Measurements from ENCODE around the gene LRRC1. TPM values are rescaled to one million over a fixed set of nuclear protein-coding genes. Genes with fewer than 3 reads are reported as not detected.

Gene LRRC1
- total and polyA plus RNA-seq, 2 of the 8 experiments (the other 6 are each of a cell fraction or from before 2014, with no cell fraction given), result 6.7 to 15.9 TPM

DNA sequence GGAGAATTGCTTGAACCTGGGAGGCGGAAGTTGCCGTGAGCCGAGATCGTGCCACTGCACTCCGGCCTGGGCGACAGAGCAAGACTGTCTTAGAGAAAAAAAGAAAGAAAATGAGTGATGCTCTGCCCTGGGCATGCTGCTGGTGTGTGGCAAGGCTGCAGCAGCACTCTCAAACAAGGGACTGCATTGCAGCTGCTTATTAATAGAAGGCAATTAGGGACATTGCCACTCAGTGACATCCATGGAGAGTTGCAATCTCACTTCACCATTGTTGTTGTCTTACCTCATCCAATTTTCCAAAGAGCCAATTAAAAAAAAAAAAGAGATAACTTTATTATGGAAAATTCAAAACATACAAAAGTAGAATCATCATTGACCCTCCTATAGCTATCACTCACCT, 131.1 kb downstream of the LRRC1 start:
- Histone ChIP-seq H3K4me2 (ENCODE audit: insufficient read depth in 1 of 2, low read depth in 2 of 2, low read length in 2 of 2) (no peak overlapping the region), H3K4me1 (replicated peaks in 1 of 4; ENCODE audit: control insufficient read depth in 3 of 4, insufficient read depth in 4 of 4, low read length in 3 of 4) (peaks cover 0 to 8% (median 2%) of the 10 kb centered on the region in 4 experiments; a peak in 3 of 7 replicates), H4K8ac (ENCODE audit: extremely low read depth, insufficient read depth, low read length) (no peak overlapping the region), H3K36me3 (ENCODE audit: control insufficient read depth in 2 of 4, insufficient read depth in 4 of 4, low read length in 3 of 4) (no peaks in the 10 kb centered on the region; a peak in 1 of 8 replicates), H3K27me3 (replicated peaks in 1 of 4; ENCODE audit: control insufficient read depth in 3 of 4, extremely low read depth in 1 of 4, insufficient read depth in 3 of 4, low read length in 3 of 4) (no peaks in the 10 kb centered on the region), H4K20me1 (replicated peaks in 1 of 2; ENCODE audit: control insufficient read depth in 1 of 2, insufficient read depth in 2 of 2, low read length in 2 of 2) (no peaks in the 10 kb centered on the region), H2BK20ac (ENCODE audit: low read length) (no peak overlapping the region), H3K23me2 (ENCODE audit: low read depth, low read length) (no peaks in the 10 kb centered on the region), H4K91ac (replicated peaks; ENCODE audit: insufficient read length, low read length) (no peak overlapping the region), H3K56ac (replicated peaks; ENCODE audit: insufficient read length, low read depth, low read length) (no peak overlapping the region), H3K79me2 (ENCODE audit: control insufficient read depth in 1 of 2, insufficient read depth in 2 of 2, low read length in 2 of 2) (no peaks in the 10 kb centered on the region), H3K27ac (ENCODE audit: low read depth, low read length) (no peak overlapping the region), H3K9me3 (ENCODE audit: insufficient read depth in 2 of 2, low read depth in 1 of 2, low read length in 1 of 2) (peaks cover 3 to 8% of the 10 kb centered on the region in 2 experiments; a peak in 2 of 4 replicates), H2BK12ac (ENCODE audit: low read depth, low read length) (no peak overlapping the region), H3K9ac (replicated peaks in 1 of 4; ENCODE audit: extremely low read depth in 1 of 4, low read depth in 3 of 4, low read length in 3 of 4) (no peak overlapping the region), H3K79me1 (ENCODE audit: low read depth, low read length) (no peaks in the 10 kb centered on the region), H4K5ac (ENCODE audit: insufficient read length, low read depth, low read length) (no peak overlapping the region), H3K18ac (ENCODE audit: extremely low read depth, low read length) (no peak overlapping the region), H3K4ac (replicated peaks; ENCODE audit: insufficient read length, low read depth, low read length) (no peak overlapping the region), H2BK120ac (replicated peaks; ENCODE audit: low read depth, low read length) (no peak overlapping the region), H3K23ac (ENCODE audit: insufficient read length) (no peak overlapping the region), H2AFZ (ENCODE audit: low read length) (no peak overlapping the region), H2BK5ac (ENCODE audit: low read depth, low read length) (no peak overlapping the region), H2BK15ac (ENCODE audit: low read length) (no peak overlapping the region), H3K4me3 (ENCODE audit: extremely low read depth in 1 of 4, insufficient read depth in 2 of 4, low read depth in 3 of 4, low read length in 4 of 4) (no peak overlapping the region), H3K14ac (ENCODE audit: insufficient read length) (no peak overlapping the region), H2AK5ac (ENCODE audit: low read depth, low read length) (no peak overlapping the region)
- 88% methylated on average over 4 of the region's 6 CpGs; no CpG with 5 or more reads in 1 of the 2 experiments for WGBS, 2 experiments (ENCODE audit: extremely low coverage in 1 of 2, insufficient coverage in 1 of 2, insufficient read length in 1 of 2, insufficient replicate concordance in 2 of 2, low coverage in 1 of 2, low lambda C conversion rate in 2 of 2, missing lambda C conversion rate in 1 of 2)
- CTCF ChIA-PET (ENCODE audit: partially characterized antibody), result interaction anchor here (1.2 kb wide), 1 partner anchor 30 kb away, joined by 7 read pairs; no protein-coding TSS in a partner anchor
- no peak for FAIRE-seq
- no peak for DNase-seq (ENCODE audit: low read depth in 1 of 2, low spot score in 2 of 2)
- POLR2A ChIA-PET (ENCODE audit: partially characterized antibody), result no interaction called here
- TF ChIP-seq SIRT6 (IDR thresholded peaks at IDR 0.05; ENCODE audit: low read length) (no peak), RNF2 (IDR thresholded peaks at IDR 0.05; ENCODE audit: borderline replicate concordance, low read depth, low read length, missing control alignments, poor library complexity, severe bottlenecking) (no peak), CEBPB (IDR thresholded peaks at IDR 0.05; ENCODE audit: low read depth, low read length) (no peak), POU5F1 (IDR thresholded peaks at IDR 0.05; ENCODE audit: low read depth, low read length) (no peak), RFX5 (IDR thresholded peaks at IDR 0.05; ENCODE audit: borderline replicate concordance, low read depth, low read length) (no peak), KDM5A (IDR thresholded peaks at IDR 0.05; ENCODE audit: low read length) (no peak), SUZ12 (IDR thresholded peaks at IDR 0.05; ENCODE audit: low read length) (no peak), SIX5 (IDR thresholded peaks at IDR 0.05; ENCODE audit: low read depth, low read length) (no peak), HDAC6 (IDR thresholded peaks at IDR 0.05; ENCODE audit: low read depth, low read length) (no peak), KDM1A (IDR thresholded peaks at IDR 0.05; ENCODE audit: borderline replicate concordance, low read length) (no peak), CHD2 (IDR thresholded peaks at IDR 0.05; ENCODE audit: low read length) (no peak), EZH2 (IDR thresholded peaks at IDR 0.05; ENCODE audit: low read depth, low read length, severe bottlenecking) (no peak), EGR1 (IDR thresholded peaks at IDR 0.05; ENCODE audit: borderline replicate concordance, low read depth, low read length) (no peak)
- TF ChIP-seq, protein P1, sequence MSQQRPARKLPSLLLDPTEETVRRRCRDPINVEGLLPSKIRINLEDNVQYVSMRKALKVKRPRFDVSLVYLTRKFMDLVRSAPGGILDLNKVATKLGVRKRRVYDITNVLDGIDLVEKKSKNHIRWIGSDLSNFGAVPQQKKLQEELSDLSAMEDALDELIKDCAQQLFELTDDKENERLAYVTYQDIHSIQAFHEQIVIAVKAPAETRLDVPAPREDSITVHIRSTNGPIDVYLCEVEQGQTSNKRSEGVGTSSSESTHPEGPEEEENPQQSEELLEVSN (IDR thresholded peaks at IDR 0.05), result no peak
